Smooth muscle cell (in vitro differentiated cells): Measurements from ENCODE around the gene GSTO2. TPM values are rescaled to one million over a fixed set of nuclear protein-coding genes. Genes with fewer than 3 reads are reported as not detected.

Experiments
- DNase-seq: peaks from one replicate; lab custom pipeline; 2025; ENCODE audit not compliant: unreplicated experiment; lab: John Stamatoyannopoulos, UW
- H2AFZ ChIP-seq: fragments of 200-600 bp; sonication (generic); 2 replicates; pipeline ENCODE4 v1.6.0; 2016; ENCODE audit warnings: antibody characterized with exemption, low read depth, mild to moderate bottlenecking
- H3F3A ChIP-seq: fragments of 200-600 bp; sonication (generic); 2 replicates; pipeline ENCODE4 v1.6.0; 2017; ENCODE audit warnings: antibody characterized with exemption, low read depth
- H3K27ac ChIP-seq: fragments of 200-600 bp; sonication (generic); 2 replicates; pipeline ENCODE4 v1.5.1; 2016; ENCODE audit warnings: low read depth, mild to moderate bottlenecking
- H3K27me3 ChIP-seq: fragments of 200-600 bp; sonication (generic); 2 replicates; pipeline ENCODE4 v1.6.1; 2016; ENCODE audit warnings: low read depth, mild to moderate bottlenecking
- H3K36me3 ChIP-seq: fragments of 200-600 bp; sonication (generic); 2 replicates; pipeline ENCODE4 v1.5.1; 2016; ENCODE audit warnings: low read depth
- H3K4me1 ChIP-seq: fragments of 200-600 bp; sonication (generic); 2 replicates; pipeline ENCODE4 v1.5.1; 2016; ENCODE audit warnings: low read depth
- H3K4me2 ChIP-seq: fragments of 200-600 bp; sonication (generic); 2 replicates; pipeline ENCODE4 v1.6.0; 2016; ENCODE audit warnings: mild to moderate bottlenecking
- H3K4me3 ChIP-seq: fragments of 200-600 bp; sonication (generic); 2 replicates; pipeline ENCODE4 v1.5.1; 2016; ENCODE audit warnings: mild to moderate bottlenecking
- H3K79me2 ChIP-seq: fragments of 200-600 bp; sonication (generic); 2 replicates; pipeline ENCODE4 v1.6.0; 2016; ENCODE audit warnings: low read depth, mild to moderate bottlenecking
- H3K9ac ChIP-seq: fragments of 200-600 bp; sonication (generic); 2 replicates; pipeline ENCODE4 v1.6.0; 2016; ENCODE audit warnings: low read depth
- H3K9me3 ChIP-seq: fragments of 200-600 bp; sonication (generic); replicated peaks from 2 replicates; pipeline ENCODE4 v1.5.1; 2016; ENCODE audit warnings: low read depth
- H4K20me1 ChIP-seq: fragments of 200-600 bp; sonication (generic); 2 replicates; pipeline ENCODE4 v1.6.0; 2016; ENCODE audit warnings: low read depth
- CTCF ChIP-seq: fragments of 200-600 bp; sonication (generic); IDR thresholded peaks from 2 replicates; pipeline ENCODE4 v1.5.1; 2017; ENCODE audit warnings: borderline replicate concordance, mild to moderate bottlenecking, antibody characterized with exemption; ENCODE audit not compliant: insufficient read depth, poor library complexity, severe bottlenecking
- WGBS: methylation state at CpG from one replicate; pipeline ENCODE4 v1.1.7; 2016; ENCODE audit warnings: low lambda C conversion rate; 5-methylcytosine and 5-hydroxymethylcytosine counted together
- polyA plus RNA-seq: library from polyadenylated mRNA; unstranded; fragments of >200 nt; fragmentation: Nextera tagmentation; extraction: Ambion mirVana; gene quantifications from 2 replicates; pipeline ENCODE4 v1.2.1, GENCODE V29; 2016
- total RNA-seq: library from RNA; depleted of rRNA; stranded (reverse); fragments of >200 nt; gene quantifications from 2 replicates; pipeline ENCODE4 v1.2.3, GENCODE V29; 2014

The GSTO2 gene
- total and polyA plus RNA-seq, 2 experiments from 2014 or later: 2.1 to 3.7 TPM

GRCh38 chr10:104340641-104341040 lies 71.7 kb downstream of the GSTO2 start:
- H3K27ac ChIP-seq: no peak overlapping the region
- no peak for TF ChIP-seq CTCF

DNA sequence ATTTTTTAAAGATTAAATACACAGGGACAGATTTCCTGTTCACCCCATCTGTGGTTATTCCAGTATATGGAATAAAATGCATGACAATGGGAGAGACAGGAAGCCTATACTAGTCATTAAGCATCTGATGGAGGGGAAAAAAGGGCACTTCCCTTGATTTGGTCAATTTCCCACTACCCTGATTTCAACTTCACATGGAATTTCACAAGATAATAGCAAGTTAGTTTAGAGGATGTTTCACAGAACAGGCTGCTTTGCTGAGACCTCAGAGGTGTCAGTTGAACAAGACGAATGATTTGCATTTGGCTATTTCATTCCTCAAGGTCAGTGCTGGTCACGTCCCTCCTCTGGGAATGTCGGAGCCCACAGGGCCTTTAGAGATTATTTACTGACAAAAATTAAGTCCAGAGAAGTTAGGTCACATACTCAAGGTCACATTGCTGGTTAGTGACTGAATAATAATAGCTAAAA lies 74.0 kb downstream of the GSTO2 start:
- Histone ChIP-seq H3K36me3 (no peaks in the 10 kb centered on the region), H3K79me2 (peaks cover 2% of the 10 kb centered on the region), H3K4me2 (no peak overlapping the region), H3K4me3 (no peak overlapping the region), H3K9me3 (no peaks in the 10 kb centered on the region), H4K20me1 (no peaks in the 10 kb centered on the region), H3K27me3 (no peaks in the 10 kb centered on the region), H3K4me1 (peaks cover 9% of the 10 kb centered on the region), H3K27ac (no peak overlapping the region), H3F3A (peaks cover 5% of the 10 kb centered on the region), H3K9ac (no peak overlapping the region), H2AFZ (no peak overlapping the region)
- WGBS: 48% methylated on average over 3 of the region's 3 CpGs
- TF ChIP-seq CTCF: no peak
- DNase-seq: no peak

More at GRCh38 chr10:104340641-104341040, 71.7 kb downstream of the GSTO2 start:
- H3K4me3 ChIP-seq: no peak overlapping the region
- H3K9me3 ChIP-seq: no peaks in the 10 kb centered on the region
- no peaks in the 10 kb centered on the region for H3K27me3 ChIP-seq
- H3K4me1 ChIP-seq: peaks cover 24% of the 10 kb centered on the region
- H3K4me2 ChIP-seq: no peak overlapping the region
- H2AFZ ChIP-seq: no peak overlapping the region
- 77% methylated on average over 4 of the region's 4 CpGs for WGBS
- peaks cover 5% of the 10 kb centered on the region for H3F3A ChIP-seq
- H3K79me2 ChIP-seq: peaks cover 25% of the 10 kb centered on the region
- H3K36me3 ChIP-seq: no peaks in the 10 kb centered on the region
- DNase-seq: no peak
- H4K20me1 ChIP-seq: peaks cover 22% of the 10 kb centered on the region
- no peak overlapping the region for H3K9ac ChIP-seq

DNA sequence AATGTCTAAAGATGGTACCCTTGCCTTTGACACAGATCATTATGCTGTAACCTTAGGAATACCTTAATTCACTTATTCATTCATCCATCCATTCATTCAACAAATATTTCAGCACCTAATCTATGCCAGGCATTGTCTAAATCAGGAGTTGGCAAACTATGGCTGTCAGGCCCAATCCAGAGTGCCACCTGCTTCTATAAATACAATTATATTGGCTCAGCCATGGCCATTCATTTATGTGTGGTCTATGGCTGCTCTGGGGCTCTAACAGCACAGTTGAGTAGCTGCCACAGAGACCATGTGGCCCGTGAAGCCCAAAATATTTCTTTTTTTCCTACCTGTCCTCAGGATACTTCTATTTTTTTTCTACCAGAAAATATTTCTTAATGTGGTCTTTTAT lies 75.2 kb downstream of the GSTO2 start:
- H3K4me1 ChIP-seq: peaks cover 6% of the 10 kb centered on the region
- H2AFZ ChIP-seq: no peak overlapping the region
- H3K4me3 ChIP-seq: no peak overlapping the region
- no peaks in the 10 kb centered on the region for H3K27me3 ChIP-seq
- no peak overlapping the region for H3K9ac ChIP-seq
- no peak overlapping the region for H3K27ac ChIP-seq
- no peaks in the 10 kb centered on the region for H3K79me2 ChIP-seq
- TF ChIP-seq CTCF: no peak
- 94% methylated on average over 1 of the region's 1 CpG for WGBS
- no peak overlapping the region for H3K4me2 ChIP-seq
- H4K20me1 ChIP-seq: no peaks in the 10 kb centered on the region
- no peaks in the 10 kb centered on the region for H3K36me3 ChIP-seq
- H3K9me3 ChIP-seq: no peaks in the 10 kb centered on the region
- H3F3A ChIP-seq: peaks cover 4% of the 10 kb centered on the region
- DNase-seq: no peak

DNA sequence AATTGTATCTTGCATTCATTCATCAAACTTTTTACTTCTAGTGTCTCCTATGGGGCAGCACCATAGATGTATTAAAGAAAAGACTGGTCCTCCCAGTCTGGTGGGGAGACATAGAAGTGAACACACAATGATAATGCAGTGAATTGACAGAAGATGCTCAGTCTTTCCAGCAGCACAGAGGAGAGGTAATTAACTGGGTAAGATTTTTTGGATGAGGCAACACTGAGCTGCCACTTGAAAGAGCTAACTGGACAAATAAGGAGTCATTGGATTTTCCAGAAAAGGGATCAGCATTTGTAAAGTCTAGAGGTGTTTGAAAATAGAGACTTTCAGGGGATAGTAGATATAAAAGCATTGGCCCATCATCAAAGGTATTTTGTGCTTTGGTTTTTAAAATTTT lies 76.5 kb downstream of the GSTO2 start:
- no peak overlapping the region for H3K4me3 ChIP-seq
- TF ChIP-seq CTCF: no peak
- H3K27me3 ChIP-seq: no peaks in the 10 kb centered on the region
- no peaks in the 10 kb centered on the region for H4K20me1 ChIP-seq
- H3K9me3 ChIP-seq: no peaks in the 10 kb centered on the region
- H3K79me2 ChIP-seq: no peaks in the 10 kb centered on the region
- H3K4me2 ChIP-seq: no peak overlapping the region
- no peak overlapping the region for H3K9ac ChIP-seq
- H3K27ac ChIP-seq: no peak overlapping the region
- no peak overlapping the region for H2AFZ ChIP-seq
- H3F3A ChIP-seq: peaks cover 1% of the 10 kb centered on the region
- no peaks in the 10 kb centered on the region for H3K4me1 ChIP-seq
- no peak for DNase-seq
- H3K36me3 ChIP-seq: no peaks in the 10 kb centered on the region
